Measurements from ENCODE around the gene ARMC10.

The ARMC10 gene

GRCh38 chr7:103119791-103120291, 44.9 kb downstream of the ARMC10 start:
- DNase-seq (ENCODE audit: insufficient read length, low spot score) (no peak), FAIRE-seq (no peak)
- no peak for TF ChIP-seq POU2F2 (IDR thresholded peaks at IDR 0.05; ENCODE audit: low read depth, low read length)
- no peak for TF ChIP-seq TAF1 (IDR thresholded peaks at IDR 0.05; ENCODE audit: low read depth, low read length)
- no peak for TF ChIP-seq PAX5 (IDR thresholded peaks at IDR 0.05; ENCODE audit: insufficient read depth, low read length, severe bottlenecking)
- TF ChIP-seq SPI1 (IDR thresholded peaks at IDR 0.05; ENCODE audit: low read depth, low read length), result no peak
- no peak for TF ChIP-seq POLR2A (IDR thresholded peaks at IDR 0.05; ENCODE audit: low read depth, low read length)
- TF ChIP-seq POLR2AphosphoS5 (IDR thresholded peaks at IDR 0.05; ENCODE audit: low read depth, low read length), result no peak

- no peak for FAIRE-seq
- TF ChIP-seq SPI1 (IDR thresholded peaks at IDR 0.05; ENCODE audit: low read depth, low read length) (no peak), TAF1 (IDR thresholded peaks at IDR 0.05; ENCODE audit: low read depth, low read length) (no peak), POLR2AphosphoS5 (IDR thresholded peaks at IDR 0.05; ENCODE audit: low read depth, low read length) (no peak), POU2F2 (IDR thresholded peaks at IDR 0.05; ENCODE audit: low read depth, low read length) (no peak), PAX5 (IDR thresholded peaks at IDR 0.05; ENCODE audit: insufficient read depth, low read length, severe bottlenecking) (no peak), POLR2A (IDR thresholded peaks at IDR 0.05; ENCODE audit: low read depth, low read length) (no peak)
- DNase-seq (ENCODE audit: insufficient read length, low spot score), result no peak
Measured at GRCh38 chr7:103120362-103120761, 45.4 kb downstream of the ARMC10 start.

GRCh38 chr7:103121641-103122040, 46.7 kb downstream of the ARMC10 start:
- DNase-seq (ENCODE audit: insufficient read length, low spot score) (no peak), FAIRE-seq (no peak)
- TF ChIP-seq POLR2A (IDR thresholded peaks at IDR 0.05; ENCODE audit: low read depth, low read length) (no peak), SPI1 (IDR thresholded peaks at IDR 0.05; ENCODE audit: low read depth, low read length) (no peak), POU2F2 (IDR thresholded peaks at IDR 0.05; ENCODE audit: low read depth, low read length) (no peak)

- FAIRE-seq (no peak), DNase-seq (ENCODE audit: insufficient read length, low spot score) (no peak)
- TF ChIP-seq TAF1 (IDR thresholded peaks at IDR 0.05; ENCODE audit: low read depth, low read length) (no peak), POLR2AphosphoS5 (IDR thresholded peaks at IDR 0.05; ENCODE audit: low read depth, low read length) (no peak), SPI1 (IDR thresholded peaks at IDR 0.05; ENCODE audit: low read depth, low read length) (no peak), PAX5 (IDR thresholded peaks at IDR 0.05; ENCODE audit: insufficient read depth, low read length, severe bottlenecking) (no peak), POLR2A (IDR thresholded peaks at IDR 0.05; ENCODE audit: low read depth, low read length) (no peak), POU2F2 (IDR thresholded peaks at IDR 0.05; ENCODE audit: low read depth, low read length) (no peak)
Measured at GRCh38 chr7:103123529-103123928, 48.6 kb downstream of the ARMC10 start.

- DNase-seq (ENCODE audit: insufficient read length, low spot score), result no peak
- TF ChIP-seq TAF1 (IDR thresholded peaks at IDR 0.05; ENCODE audit: low read depth, low read length) (no peak), SPI1 (IDR thresholded peaks at IDR 0.05; ENCODE audit: low read depth, low read length) (no peak), POLR2A (IDR thresholded peaks at IDR 0.05; ENCODE audit: low read depth, low read length) (no peak), POLR2AphosphoS5 (IDR thresholded peaks at IDR 0.05; ENCODE audit: low read depth, low read length) (no peak), POU2F2 (IDR thresholded peaks at IDR 0.05; ENCODE audit: low read depth, low read length) (no peak), PAX5 (IDR thresholded peaks at IDR 0.05; ENCODE audit: insufficient read depth, low read length, severe bottlenecking) (no peak)
- no peak for FAIRE-seq
Measured at GRCh38 chr7:103124429-103124979, 49.6 kb downstream of the ARMC10 start.

GRCh38 chr7:103127006-103127405, 52.1 kb downstream of the ARMC10 start:
- no peak for TF ChIP-seq SPI1 (IDR thresholded peaks at IDR 0.05; ENCODE audit: low read depth, low read length)
- no peak for TF ChIP-seq POLR2A (IDR thresholded peaks at IDR 0.05; ENCODE audit: low read depth, low read length)
- TF ChIP-seq POU2F2 (IDR thresholded peaks at IDR 0.05; ENCODE audit: low read depth, low read length), result no peak
- no peak for TF ChIP-seq TAF1 (IDR thresholded peaks at IDR 0.05; ENCODE audit: low read depth, low read length)
- TF ChIP-seq POLR2AphosphoS5 (IDR thresholded peaks at IDR 0.05; ENCODE audit: low read depth, low read length), result no peak
- no peak for TF ChIP-seq PAX5 (IDR thresholded peaks at IDR 0.05; ENCODE audit: insufficient read depth, low read length, severe bottlenecking)
- FAIRE-seq, result no peak
- DNase-seq (ENCODE audit: insufficient read length, low spot score), result no peak

- DNase-seq (ENCODE audit: insufficient read length, low spot score), result no peak
- FAIRE-seq, result no peak
- TF ChIP-seq POLR2A (IDR thresholded peaks at IDR 0.05; ENCODE audit: low read depth, low read length), result no peak
- TF ChIP-seq TAF1 (IDR thresholded peaks at IDR 0.05; ENCODE audit: low read depth, low read length), result no peak
- TF ChIP-seq SPI1 (IDR thresholded peaks at IDR 0.05; ENCODE audit: low read depth, low read length), result no peak
- TF ChIP-seq PAX5 (IDR thresholded peaks at IDR 0.05; ENCODE audit: insufficient read depth, low read length, severe bottlenecking), result no peak
- no peak for TF ChIP-seq POU2F2 (IDR thresholded peaks at IDR 0.05; ENCODE audit: low read depth, low read length)
- no peak for TF ChIP-seq POLR2AphosphoS5 (IDR thresholded peaks at IDR 0.05; ENCODE audit: low read depth, low read length)
Measured at GRCh38 chr7:103129702-103130549, 55.0 kb downstream of the ARMC10 start.

- no peak for DNase-seq (ENCODE audit: insufficient read length, low spot score)
- TF ChIP-seq SPI1 (IDR thresholded peaks at IDR 0.05; ENCODE audit: low read depth, low read length) (no peak), POLR2A (IDR thresholded peaks at IDR 0.05; ENCODE audit: low read depth, low read length) (no peak), POLR2AphosphoS5 (IDR thresholded peaks at IDR 0.05; ENCODE audit: low read depth, low read length) (no peak), TAF1 (IDR thresholded peaks at IDR 0.05; ENCODE audit: low read depth, low read length) (no peak), PAX5 (IDR thresholded peaks at IDR 0.05; ENCODE audit: insufficient read depth, low read length, severe bottlenecking) (no peak), POU2F2 (IDR thresholded peaks at IDR 0.05; ENCODE audit: low read depth, low read length) (no peak)
- no peak for FAIRE-seq
Measured at GRCh38 chr7:103130901-103131624, 56.1 kb downstream of the ARMC10 start.
